Duodenal mucosa (tissue), 2 donors: ENCODE results near the gene SASH1.

Experiments
- H3K27ac ChIP-seq: one replicate; pipeline ENCODE4 v1.7.0; 2013; ENCODE audit warnings: low read depth, low read length
- H3K27me3 ChIP-seq, 2 donors: one replicate each; pipeline ENCODE4 v1.7.0; 2013; ENCODE audit warnings: low read length in 2 of 2, control low read depth in 1 of 2; ENCODE audit not compliant: insufficient read depth in 2 of 2, control insufficient read depth in 1 of 2
- H3K36me3 ChIP-seq, 2 donors: one replicate each; pipeline ENCODE4 v1.7.0; 2013; ENCODE audit warnings: low read length in 2 of 2, control low read depth in 1 of 2; ENCODE audit not compliant: insufficient read depth in 2 of 2, control insufficient read depth in 1 of 2
- H3K4me1 ChIP-seq, 2 donors: one replicate each; pipeline ENCODE4 v1.7.0; 2013; ENCODE audit warnings: low read length in 2 of 2, control low read depth in 1 of 2; ENCODE audit not compliant: insufficient read depth in 2 of 2, control insufficient read depth in 1 of 2
- H3K4me3 ChIP-seq, 2 donors: one replicate each; pipeline ENCODE4 v1.7.0; 2013; ENCODE audit warnings: low read length in 2 of 2, low read depth in 1 of 2
- H3K9ac ChIP-seq, 2 donors: one replicate each; pipeline ENCODE4 v1.7.0; 2013; ENCODE audit warnings: low read length in 2 of 2, low read depth in 1 of 2
- H3K9me3 ChIP-seq, 2 donors: one replicate each; pipeline ENCODE4 v1.7.0; 2013; ENCODE audit warnings: low read length in 2 of 2, control low read depth in 1 of 2; ENCODE audit not compliant: control insufficient read depth in 1 of 2

The SASH1 gene

DNA sequence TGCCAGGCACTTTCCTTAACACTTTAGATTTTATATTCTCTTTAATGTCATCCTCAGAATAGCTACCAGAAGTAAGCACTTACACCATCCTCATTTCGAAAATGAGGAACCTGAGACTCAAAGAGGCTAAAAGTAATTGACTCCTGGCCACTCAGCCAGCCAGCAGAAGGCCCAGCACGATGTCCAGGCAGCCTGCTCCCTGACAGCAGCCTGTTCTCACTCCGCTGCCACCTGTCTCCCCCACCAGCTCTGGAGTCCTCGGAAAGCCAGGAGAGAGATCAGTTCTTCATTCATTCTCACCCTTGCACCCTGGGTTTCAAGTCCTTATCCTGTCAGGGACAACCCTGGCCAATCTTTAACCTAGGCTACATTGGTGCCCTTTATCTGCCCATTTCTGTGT, 174.0 kb downstream of the SASH1 start:
- Histone ChIP-seq H3K27ac (no peak overlapping the region), H3K36me3 (peaks cover 0 to 19% of the 10 kb centered on the region in 2 donors), H3K9ac (no peak overlapping the region), H3K27me3 (no peaks in the 10 kb centered on the region), H3K4me3 (no peak overlapping the region), H3K9me3 (no peaks in the 10 kb centered on the region), H3K4me1 (peaks cover 0 to 6% of the 10 kb centered on the region in 2 donors)

DNA sequence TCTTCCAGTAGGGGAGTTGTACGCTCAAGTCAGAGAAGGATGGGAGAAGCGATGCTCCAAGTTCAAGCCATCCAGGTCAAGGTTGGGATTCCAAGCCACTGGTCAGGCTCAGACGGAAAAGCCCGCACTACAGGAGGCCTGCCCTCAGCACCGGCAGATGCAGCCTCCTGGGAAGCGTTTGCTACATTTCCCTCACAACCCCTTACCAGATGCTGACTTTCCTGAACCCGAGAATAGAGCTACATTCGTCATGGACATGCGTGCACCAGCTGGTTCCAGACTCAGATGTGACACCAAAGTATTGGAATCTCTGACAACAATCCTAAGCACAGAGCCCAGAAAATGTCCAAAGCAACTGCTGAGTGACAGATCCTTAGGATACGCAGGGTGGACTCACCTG, 174.8 kb downstream of the SASH1 start:
- H3K27me3 ChIP-seq, result no peaks in the 10 kb centered on the region
- peaks cover 0 to 10% of the 10 kb centered on the region in 2 donors for H3K4me1 ChIP-seq
- no peak overlapping the region for H3K9ac ChIP-seq
- peaks cover 0 to 19% of the 10 kb centered on the region in 2 donors for H3K36me3 ChIP-seq
- H3K4me3 ChIP-seq, result no peak overlapping the region
- no peak overlapping the region for H3K27ac ChIP-seq
- no peaks in the 10 kb centered on the region for H3K9me3 ChIP-seq

DNA sequence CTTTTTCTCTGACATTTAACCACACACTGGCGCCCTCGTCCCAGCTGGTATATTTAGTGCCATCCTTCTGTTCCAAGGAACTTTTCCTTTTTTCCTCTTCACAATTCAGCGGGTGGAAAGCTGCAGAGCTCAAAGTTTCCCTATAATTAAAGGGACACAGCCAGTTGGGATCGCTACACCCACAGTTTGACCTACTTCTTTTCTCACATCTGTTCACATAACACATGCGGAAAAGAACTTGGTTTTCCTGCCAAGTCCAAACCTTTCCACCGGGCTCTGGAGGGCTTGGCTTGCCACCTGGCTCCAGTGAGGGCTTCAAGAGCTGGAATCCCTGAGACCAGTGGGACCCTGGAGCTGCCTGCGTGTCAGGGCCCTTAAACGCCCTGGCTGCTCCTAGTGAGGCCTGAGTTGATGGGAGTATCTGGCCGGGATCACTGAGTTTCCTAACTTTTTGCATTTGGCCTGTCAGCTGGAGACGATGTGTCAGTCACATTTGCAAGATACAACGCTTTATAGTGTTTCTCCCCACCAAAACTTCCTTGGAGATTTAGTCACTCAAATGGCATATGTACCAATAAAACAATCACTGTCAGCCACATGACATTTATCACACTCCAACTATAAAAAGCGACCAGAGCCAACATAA, 176.0 kb downstream of the SASH1 start:
- Histone ChIP-seq H3K36me3 (peaks cover 0 to 19% of the 10 kb centered on the region in 2 donors), H3K4me3 (no peak overlapping the region), H3K9me3 (no peaks in the 10 kb centered on the region), H3K27ac (no peak overlapping the region), H3K9ac (no peak overlapping the region), H3K27me3 (no peaks in the 10 kb centered on the region), H3K4me1 (peaks cover 0 to 10% of the 10 kb centered on the region in 2 donors)

DNA sequence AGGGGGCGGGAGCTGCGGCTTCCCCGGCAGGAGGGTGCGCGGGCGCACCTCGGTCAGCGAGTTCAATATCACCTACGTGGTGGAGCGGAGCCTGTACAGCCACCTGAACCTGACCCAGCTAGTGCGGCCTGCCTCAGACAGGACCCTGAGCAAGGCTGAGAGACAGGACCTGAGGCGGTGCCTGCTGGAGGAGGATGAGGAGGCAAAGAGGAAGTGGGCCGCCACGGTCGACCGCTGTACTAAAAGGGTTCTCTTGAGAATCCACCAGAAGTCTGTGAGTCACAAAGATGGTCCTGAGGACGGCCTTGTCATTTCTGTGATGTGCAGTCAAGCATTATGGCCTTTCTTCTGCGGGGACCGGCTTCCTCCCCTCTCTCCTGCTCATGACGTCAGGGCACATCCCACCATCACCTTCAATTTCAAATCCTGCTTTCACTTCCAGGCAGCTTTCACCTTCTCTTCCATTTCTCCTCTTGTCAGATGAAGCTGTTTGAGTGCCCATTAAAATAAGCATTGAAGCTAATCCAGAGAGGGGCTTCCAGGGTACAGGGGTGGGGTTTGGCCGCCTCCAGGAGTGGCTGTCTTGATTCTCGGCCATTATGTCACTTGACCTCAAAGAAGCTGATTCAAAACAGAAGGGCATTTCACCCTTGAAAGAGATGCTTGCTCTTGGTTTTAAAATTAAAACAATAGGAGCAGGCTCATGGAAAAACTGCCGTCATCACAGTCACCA, 177.6 kb downstream of the SASH1 start:
- H3K27ac ChIP-seq, result no peak overlapping the region
- H3K27me3 ChIP-seq, result no peaks in the 10 kb centered on the region
- H3K4me1 ChIP-seq, result peaks cover 0 to 10% of the 10 kb centered on the region in 2 donors
- no peak overlapping the region for H3K9ac ChIP-seq
- H3K9me3 ChIP-seq, result no peaks in the 10 kb centered on the region
- H3K36me3 ChIP-seq, result peaks cover 0 to 20% of the 10 kb centered on the region in 2 donors
- no peak overlapping the region for H3K4me3 ChIP-seq

DNA sequence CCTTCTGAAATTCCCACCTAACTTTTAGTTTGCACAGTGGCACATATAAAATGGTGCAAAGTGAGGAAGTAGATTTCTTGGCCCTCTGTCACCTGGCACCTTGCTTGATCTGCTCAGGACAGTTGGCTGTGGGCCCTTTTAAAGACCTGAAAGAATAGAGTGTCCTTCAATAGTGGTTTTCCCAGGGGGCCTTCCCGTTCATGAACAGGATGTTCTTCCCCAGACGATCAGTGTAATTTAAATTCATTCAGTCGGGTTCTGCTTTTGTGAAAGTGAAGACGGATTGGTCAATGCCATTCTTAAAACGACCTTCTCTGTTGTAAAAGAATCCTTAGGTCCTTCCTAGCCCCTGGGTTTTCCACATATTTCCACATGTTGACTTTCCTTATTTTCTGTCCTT, 178.5 kb downstream of the SASH1 start:
- Histone ChIP-seq H3K4me1 (peaks cover 0 to 10% of the 10 kb centered on the region in 2 donors), H3K27ac (no peak overlapping the region), H3K9ac (no peak overlapping the region), H3K27me3 (no peaks in the 10 kb centered on the region), H3K36me3 (peaks cover 0 to 22% of the 10 kb centered on the region in 2 donors), H3K9me3 (no peaks in the 10 kb centered on the region), H3K4me3 (no peak overlapping the region)

DNA sequence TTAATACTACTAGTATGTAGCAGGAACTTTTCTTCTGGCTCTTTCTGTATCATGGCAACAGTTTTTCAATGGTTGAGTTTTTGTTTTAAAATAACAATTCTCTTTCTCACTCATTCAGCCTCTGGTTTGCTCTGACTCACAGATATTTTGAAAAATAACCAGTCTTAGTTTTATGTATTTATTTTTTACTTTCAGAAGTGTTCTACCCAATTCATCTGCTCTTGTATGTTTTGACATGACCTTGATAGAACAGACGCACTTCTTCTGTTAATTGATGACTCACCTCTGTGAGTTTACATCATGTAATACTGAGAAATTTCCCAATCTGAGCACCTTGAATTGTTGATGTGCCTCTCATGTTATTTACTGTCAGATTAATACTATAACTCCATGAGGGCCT, 178.9 kb downstream of the SASH1 start:
- Histone ChIP-seq H3K27ac (no peak overlapping the region), H3K9me3 (no peaks in the 10 kb centered on the region), H3K36me3 (peaks cover 0 to 22% of the 10 kb centered on the region in 2 donors), H3K9ac (no peak overlapping the region), H3K27me3 (no peaks in the 10 kb centered on the region), H3K4me1 (peaks cover 0 to 10% of the 10 kb centered on the region in 2 donors), H3K4me3 (no peak overlapping the region)

DNA sequence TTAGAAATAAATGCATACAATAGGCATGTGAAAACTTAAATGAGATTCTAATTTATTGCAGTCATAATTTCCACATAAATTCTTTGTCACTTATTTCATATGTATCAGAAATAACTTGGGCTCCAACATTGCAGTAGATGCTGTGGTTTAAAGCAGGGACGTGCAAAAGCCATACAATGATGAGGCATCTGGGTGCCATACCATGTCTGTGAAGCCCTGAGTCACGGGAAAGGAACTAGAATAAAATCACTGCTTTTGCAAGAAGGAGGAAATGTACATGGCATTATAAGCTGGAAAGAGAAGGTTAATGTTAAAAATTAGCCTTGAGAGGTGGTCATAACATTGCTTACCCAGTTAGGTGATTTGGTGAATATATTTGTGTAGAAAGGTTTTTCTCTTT, 180.4 kb downstream of the SASH1 start:
- H3K4me3 ChIP-seq, result no peak overlapping the region
- no peak overlapping the region for H3K9ac ChIP-seq
- H3K9me3 ChIP-seq, result no peaks in the 10 kb centered on the region
- H3K27me3 ChIP-seq, result no peaks in the 10 kb centered on the region
- peaks cover 0 to 14% of the 10 kb centered on the region in 2 donors for H3K36me3 ChIP-seq
- H3K4me1 ChIP-seq, result peaks cover 0 to 10% of the 10 kb centered on the region in 2 donors
- no peak overlapping the region for H3K27ac ChIP-seq

DNA sequence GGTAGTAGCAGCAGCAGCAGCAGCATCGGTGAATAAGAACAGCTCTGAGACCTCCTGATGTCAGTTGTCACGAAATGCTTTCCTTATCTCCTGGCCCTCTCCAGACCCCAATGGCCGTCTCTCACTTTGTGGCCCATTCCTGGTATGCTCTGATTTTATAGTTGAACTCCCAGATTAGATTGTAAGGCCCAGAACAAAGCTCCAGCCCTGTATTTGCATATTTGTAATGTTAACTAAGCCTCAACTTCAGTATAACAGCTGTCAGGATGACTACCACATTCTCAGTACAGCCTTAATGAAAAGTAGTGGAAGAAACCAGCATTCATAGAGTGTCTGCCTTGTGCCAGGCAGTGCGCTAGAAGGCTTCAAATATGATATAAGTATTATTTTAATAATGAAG, 180.9 kb downstream of the SASH1 start:
- Histone ChIP-seq H3K9ac (no peak overlapping the region), H3K4me3 (no peak overlapping the region), H3K9me3 (no peaks in the 10 kb centered on the region), H3K4me1 (peaks cover 0 to 10% of the 10 kb centered on the region in 2 donors), H3K27ac (no peak overlapping the region), H3K27me3 (no peaks in the 10 kb centered on the region), H3K36me3 (peaks cover 0 to 19% of the 10 kb centered on the region in 2 donors)

DNA sequence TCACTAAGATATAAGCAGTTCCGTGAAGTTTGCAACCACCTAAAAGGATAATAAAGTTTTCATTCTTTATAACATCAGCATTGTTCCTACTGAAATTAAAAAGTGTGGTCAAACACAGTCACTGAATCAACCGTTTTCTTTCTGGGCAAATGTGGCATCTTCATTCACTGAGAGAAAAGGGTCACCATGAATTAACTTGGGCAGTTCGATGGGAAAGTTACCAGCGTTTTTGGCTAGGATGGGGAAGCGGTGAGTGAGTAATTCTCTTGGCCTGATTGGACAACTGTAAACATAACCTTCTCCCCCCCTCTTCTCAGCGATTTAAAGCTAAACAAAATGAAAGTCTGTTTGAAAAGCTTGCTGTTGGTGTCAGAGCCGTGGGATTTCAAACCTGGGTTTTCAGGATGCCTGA, 181.8 kb downstream of the SASH1 start:
- H3K9ac ChIP-seq, result no peak overlapping the region
- peaks cover 0 to 10% of the 10 kb centered on the region in 2 donors for H3K4me1 ChIP-seq
- peaks cover 0 to 23% of the 10 kb centered on the region in 2 donors for H3K36me3 ChIP-seq
- no peaks in the 10 kb centered on the region for H3K9me3 ChIP-seq
- no peak overlapping the region for H3K4me3 ChIP-seq
- H3K27me3 ChIP-seq, result no peaks in the 10 kb centered on the region
- H3K27ac ChIP-seq, result no peak overlapping the region

DNA sequence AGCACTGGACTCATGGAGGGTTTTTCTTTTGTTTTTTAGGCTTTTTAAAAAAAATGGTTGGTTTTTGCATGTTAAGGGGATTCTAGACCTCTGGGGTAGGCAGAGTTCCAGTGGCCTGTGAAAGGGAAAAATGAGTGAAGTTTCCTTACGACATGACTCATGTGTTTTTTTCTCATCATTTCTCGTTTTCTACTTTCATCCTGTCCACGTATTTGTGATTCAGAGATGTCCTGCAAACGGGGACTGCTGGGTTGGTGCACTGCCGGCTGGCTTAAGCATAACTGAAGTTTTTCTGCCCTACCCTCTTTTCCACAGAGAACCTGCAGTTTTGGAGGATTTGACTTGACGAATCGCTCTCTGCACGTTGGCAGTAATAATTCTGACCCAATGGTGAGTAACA, 182.3 kb downstream of the SASH1 start:
- no peaks in the 10 kb centered on the region for H3K27me3 ChIP-seq
- peaks cover 0 to 18% of the 10 kb centered on the region in 2 donors for H3K36me3 ChIP-seq
- no peak overlapping the region for H3K27ac ChIP-seq
- H3K4me3 ChIP-seq, result no peak overlapping the region
- peaks cover 0 to 10% of the 10 kb centered on the region in 2 donors for H3K4me1 ChIP-seq
- no peaks in the 10 kb centered on the region for H3K9me3 ChIP-seq
- H3K9ac ChIP-seq, result no peak overlapping the region
